Keratinocyte (primary cell): ENCODE results near the gene PARD3B.

Source experiments
- EZH2 ChIP-seq: IDR thresholded peaks from one replicate; pipeline ENCODE4 v1.6.1; 2012; ENCODE audit warnings: inconsistent platforms, mild to moderate bottlenecking, low read length, moderate library complexity
- TF ChIP-seq, protein P1 (sequence below), 3 experiments: IDR thresholded peaks in 1 of 3; conservative IDR thresholded peaks in 1 of 3; optimal IDR thresholded peaks in 1 of 3; 2 replicates in 2 of 3; 3 replicates in 1 of 3; pipeline versions ENCODE3 to v1.5.1; 2011; ENCODE audit warnings: low read length in 3 of 3, mild to moderate bottlenecking in 3 of 3, moderate library complexity in 2 of 3, control low read depth in 1 of 3, inconsistent platforms in 1 of 3; ENCODE audit not compliant: insufficient read depth in 2 of 3; ENCODE audit errors: extremely low read depth in 1 of 3

DNA sequence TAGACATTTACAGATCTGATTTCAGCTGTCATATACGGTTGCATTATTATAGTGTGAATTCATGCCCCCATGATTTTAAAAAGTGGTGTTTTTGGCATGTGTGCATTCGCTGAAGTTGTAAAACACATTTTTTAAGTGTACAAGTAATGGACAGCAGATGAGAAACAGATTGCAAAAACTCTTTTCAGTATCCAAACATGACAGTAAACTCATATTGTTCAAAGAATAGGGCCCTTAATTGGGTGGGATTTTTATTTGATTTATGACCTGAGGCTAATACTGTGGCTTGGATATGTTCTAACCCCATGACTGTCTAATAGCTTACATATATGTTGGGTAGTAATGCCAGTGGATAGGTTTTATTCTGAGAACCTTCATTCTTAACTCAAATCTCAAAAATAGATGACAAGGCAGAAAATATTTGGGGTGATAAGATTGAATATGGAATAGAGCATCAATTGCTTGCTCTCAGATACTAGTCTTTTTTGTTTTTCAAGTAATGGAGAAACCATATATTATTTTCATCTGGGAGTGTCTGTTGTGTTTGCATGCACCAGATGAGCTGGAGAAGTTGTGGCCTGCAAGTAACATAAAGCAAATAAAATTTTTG lies 118.6 kb downstream of the PARD3B start:
- TF ChIP-seq, protein P1, sequence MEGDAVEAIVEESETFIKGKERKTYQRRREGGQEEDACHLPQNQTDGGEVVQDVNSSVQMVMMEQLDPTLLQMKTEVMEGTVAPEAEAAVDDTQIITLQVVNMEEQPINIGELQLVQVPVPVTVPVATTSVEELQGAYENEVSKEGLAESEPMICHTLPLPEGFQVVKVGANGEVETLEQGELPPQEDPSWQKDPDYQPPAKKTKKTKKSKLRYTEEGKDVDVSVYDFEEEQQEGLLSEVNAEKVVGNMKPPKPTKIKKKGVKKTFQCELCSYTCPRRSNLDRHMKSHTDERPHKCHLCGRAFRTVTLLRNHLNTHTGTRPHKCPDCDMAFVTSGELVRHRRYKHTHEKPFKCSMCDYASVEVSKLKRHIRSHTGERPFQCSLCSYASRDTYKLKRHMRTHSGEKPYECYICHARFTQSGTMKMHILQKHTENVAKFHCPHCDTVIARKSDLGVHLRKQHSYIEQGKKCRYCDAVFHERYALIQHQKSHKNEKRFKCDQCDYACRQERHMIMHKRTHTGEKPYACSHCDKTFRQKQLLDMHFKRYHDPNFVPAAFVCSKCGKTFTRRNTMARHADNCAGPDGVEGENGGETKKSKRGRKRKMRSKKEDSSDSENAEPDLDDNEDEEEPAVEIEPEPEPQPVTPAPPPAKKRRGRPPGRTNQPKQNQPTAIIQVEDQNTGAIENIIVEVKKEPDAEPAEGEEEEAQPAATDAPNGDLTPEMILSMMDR (optimal IDR thresholded peaks at IDR 0.05 in 1 of 3, IDR thresholded peaks at IDR 0.05 in 1 of 3, conservative IDR thresholded peaks at IDR 0.05 in 1 of 3; ENCODE audit: extremely low read depth in 1 of 3, insufficient read depth in 2 of 3, low read length in 3 of 3): no peak
- no peak for TF ChIP-seq EZH2
